GM10266 (cell line): ENCODE results near the gene SGK2.

ENCODE experiments used
- DNase-seq: peaks from one replicate; pipeline ENCODE4 v3.0.0; 2012; ENCODE audit errors: extremely low spot score
- TF ChIP-seq, protein P1 (sequence below): IDR thresholded peaks from 2 replicates; pipeline ENCODE4 v1.5.1; 2012; ENCODE audit warnings: mild to moderate bottlenecking, low read depth; ENCODE audit not compliant: control insufficient read depth, insufficient read depth; ENCODE audit errors: missing control alignments

Gene SGK2

DNA sequence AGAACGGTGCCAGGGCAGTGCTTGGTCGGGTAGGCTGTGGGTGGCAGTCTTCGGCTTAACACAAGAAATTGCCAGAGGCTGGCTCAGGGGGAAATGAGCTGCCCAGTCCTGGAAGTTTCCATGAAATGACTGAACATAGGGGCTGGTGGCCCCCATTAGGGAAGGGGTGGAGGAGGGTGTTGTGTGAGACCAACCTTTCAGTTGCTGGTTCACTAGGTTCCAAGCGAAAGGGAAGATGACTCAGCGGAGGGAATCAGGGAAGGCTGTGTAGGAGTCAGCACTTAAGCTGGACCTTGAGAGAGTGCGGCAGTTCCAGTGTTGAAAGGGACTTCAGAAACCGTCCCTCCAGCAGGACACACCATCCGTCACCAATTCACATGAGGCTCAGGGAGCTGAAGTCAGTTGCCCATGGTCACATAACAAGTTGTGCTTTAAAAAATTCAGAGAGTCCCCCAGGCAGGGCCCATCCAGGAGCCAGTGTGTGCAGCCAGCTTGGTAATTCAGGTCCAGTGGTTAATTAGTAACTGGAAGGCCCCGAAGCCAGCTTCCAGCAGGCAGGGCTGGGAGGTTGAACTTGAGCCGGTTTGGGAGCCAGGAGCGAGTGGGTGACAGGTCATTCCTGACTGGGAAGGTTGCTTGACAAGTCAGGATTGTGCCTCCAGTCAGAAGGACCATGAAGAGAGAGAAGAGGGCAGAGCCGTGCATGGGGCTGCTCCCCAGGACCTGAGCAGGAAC lies at the start of gene SGK2:
TSS of gene SGK2 (plus strand) at position 616 of the 735 bp plus-strand sequence. CDS start 7,469 bp downstream, outside the sequence.
- no peak for DNase-seq
- TF ChIP-seq, protein P1, sequence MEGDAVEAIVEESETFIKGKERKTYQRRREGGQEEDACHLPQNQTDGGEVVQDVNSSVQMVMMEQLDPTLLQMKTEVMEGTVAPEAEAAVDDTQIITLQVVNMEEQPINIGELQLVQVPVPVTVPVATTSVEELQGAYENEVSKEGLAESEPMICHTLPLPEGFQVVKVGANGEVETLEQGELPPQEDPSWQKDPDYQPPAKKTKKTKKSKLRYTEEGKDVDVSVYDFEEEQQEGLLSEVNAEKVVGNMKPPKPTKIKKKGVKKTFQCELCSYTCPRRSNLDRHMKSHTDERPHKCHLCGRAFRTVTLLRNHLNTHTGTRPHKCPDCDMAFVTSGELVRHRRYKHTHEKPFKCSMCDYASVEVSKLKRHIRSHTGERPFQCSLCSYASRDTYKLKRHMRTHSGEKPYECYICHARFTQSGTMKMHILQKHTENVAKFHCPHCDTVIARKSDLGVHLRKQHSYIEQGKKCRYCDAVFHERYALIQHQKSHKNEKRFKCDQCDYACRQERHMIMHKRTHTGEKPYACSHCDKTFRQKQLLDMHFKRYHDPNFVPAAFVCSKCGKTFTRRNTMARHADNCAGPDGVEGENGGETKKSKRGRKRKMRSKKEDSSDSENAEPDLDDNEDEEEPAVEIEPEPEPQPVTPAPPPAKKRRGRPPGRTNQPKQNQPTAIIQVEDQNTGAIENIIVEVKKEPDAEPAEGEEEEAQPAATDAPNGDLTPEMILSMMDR = no peak

- TF ChIP-seq, protein P1 = no peak
- DNase-seq = no peak
Observed at GRCh38 chr20:43511879-43512278, 46.9 kb upstream of the SGK2 start.

DNA sequence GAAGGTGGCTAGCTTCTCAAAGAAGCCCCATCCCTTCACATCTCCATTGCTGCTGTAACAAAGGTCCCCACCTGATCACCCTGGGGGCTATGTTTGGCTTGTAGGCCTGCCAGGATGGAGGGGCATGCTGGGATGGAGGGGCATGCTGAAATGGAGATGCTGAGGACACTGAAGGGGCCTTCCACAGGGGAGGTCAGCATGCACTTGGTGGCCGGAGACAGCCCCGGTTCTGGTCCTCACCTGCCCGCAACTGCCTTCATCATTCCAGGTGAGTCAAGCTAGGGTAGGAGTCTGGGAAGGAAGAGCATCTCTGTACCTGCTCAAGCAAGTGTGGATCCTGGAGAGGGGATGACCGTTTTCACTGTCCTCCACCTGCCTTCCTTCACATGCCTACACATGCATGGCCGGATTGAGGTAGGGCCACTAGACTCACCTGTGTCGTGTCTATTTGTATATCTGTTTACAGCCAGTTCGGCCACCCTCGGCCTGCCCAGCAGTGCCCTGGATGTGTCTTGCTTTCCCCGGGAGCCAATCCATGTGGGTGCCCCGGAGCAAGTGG lies 45.4 kb upstream of the SGK2 start:
- DNase-seq = no peak
- TF ChIP-seq, protein P1 = no peak

DNA sequence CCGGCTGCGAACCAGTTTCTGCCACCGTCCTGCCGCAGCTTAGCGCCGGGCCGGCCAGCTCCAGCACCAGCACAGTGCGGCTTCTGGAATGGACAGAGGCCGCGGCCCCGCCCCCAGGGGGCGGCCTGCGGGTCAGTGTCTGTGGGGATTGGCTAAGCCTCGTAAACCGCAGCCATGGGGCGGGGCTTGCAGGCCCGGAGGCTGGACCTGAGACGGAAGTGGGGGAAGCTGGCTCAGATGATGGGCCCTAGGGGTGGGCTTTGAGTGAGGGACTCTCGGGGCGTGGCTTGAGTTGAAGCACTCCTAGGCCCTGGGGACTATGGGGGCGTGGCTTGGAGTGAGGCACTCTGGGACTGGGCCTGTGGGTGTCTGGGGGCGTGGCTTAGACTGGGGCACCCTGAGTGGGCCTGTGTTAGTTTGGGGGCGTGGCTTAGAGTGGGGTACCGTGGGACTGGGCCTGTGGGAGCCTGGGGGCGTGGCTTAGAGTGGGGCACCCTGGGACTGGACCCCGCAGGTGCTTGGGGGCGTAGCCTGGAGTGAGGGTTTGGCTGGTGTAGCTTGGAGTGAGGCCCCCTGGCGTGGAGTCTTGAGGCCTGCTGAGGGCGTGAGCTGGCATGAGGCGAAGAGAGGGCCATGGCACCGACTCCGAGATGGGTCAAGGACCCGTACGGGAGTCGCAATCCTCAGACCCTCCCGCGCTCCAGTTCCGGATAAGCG lies 44.7 kb upstream of the SGK2 start:
- TF ChIP-seq, protein P1 = peak; percentile 15
- DNase-seq = peak; percentile 97

DNA sequence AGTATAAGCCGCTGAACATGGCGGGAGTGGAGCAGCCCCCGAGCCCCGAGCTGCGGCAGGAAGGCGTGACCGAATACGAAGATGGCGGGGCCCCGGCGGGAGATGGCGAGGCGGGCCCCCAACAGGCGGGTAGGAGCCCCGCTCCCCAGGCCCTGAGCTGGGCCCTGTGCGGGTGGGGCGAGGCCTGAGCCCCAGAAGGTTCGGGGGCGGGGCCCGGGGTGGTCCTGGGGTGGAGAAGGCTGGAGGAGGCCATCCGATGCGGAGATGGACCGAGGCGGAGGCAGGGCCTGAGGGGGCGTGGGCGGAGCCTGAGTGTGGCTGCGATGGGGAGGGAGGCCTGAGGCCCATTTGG lies 44.2 kb upstream of the SGK2 start:
- no peak for DNase-seq
- TF ChIP-seq, protein P1 = no peak

- no peak for DNase-seq
- TF ChIP-seq, protein P1 = no peak
Observed at GRCh38 chr20:43515628-43516027, 43.2 kb upstream of the SGK2 start.

GRCh38 chr20:43516251-43516824 lies 42.5 kb upstream of the SGK2 start:
- DNase-seq = no peak
- TF ChIP-seq, protein P1 = no peak
